Measurements from ENCODE around the gene CDH1. TPM values are rescaled to one million over a fixed set of nuclear protein-coding genes. Genes with fewer than 3 reads are reported as not detected.

CDH1 gene
- 0.13 TPM for polyA plus RNA-seq (2013, experiment 1 of 2)
- polyA plus RNA-seq (2013, experiment 2 of 2): 0.06 TPM

DNA sequence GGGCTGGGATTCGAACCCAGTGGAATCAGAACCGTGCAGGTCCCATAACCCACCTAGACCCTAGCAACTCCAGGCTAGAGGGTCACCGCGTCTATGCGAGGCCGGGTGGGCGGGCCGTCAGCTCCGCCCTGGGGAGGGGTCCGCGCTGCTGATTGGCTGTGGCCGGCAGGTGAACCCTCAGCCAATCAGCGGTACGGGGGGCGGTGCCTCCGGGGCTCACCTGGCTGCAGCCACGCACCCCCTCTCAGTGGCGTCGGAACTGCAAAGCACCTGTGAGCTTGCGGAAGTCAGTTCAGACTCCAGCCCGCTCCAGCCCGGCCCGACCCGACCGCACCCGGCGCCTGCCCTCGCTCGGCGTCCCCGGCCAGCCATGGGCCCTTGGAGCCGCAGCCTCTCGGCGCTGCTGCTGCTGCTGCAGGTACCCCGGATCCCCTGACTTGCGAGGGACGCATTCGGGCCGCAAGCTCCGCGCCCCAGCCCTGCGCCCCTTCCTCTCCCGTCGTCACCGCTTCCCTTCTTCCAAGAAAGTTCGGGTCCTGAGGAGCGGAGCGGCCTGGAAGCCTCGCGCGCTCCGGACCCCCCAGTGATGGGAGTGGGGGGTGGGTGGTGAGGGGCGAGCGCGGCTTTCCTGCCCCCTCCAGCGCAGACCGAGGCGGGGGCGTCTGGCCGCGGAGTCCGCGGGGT, at the start of gene CDH1:
Gene CDH1 (plus strand): TSS at position 247 of the 684 bp plus-strand sequence. CDS start 124 bp downstream, at position 371.
- Histone ChIP-seq H2AK5ac (ENCODE audit: low read depth, low read length) (peak within 1 kb of the TSS; percentile 35), H2BK15ac (ENCODE audit: low read length) (no peak within 1 kb of the TSS), H3K4me2 (ENCODE audit: insufficient read depth, low read length, poor library complexity, severe bottlenecking) (peak within 1 kb of the TSS; percentile 96), H3K4ac (ENCODE audit: low read length) (no peak within 1 kb of the TSS), H3K4me1 (ENCODE audit: control insufficient read depth in 2 of 2, insufficient read depth in 1 of 2, low read depth in 1 of 2, low read length in 2 of 2) (peaks cover 0 to 8% of the 10 kb centered on the region in 2 donors), H3K9ac (ENCODE audit: low read depth, low read length, poor library complexity) (peak within 1 kb of the TSS; percentile 30), H4K91ac (ENCODE audit: low read depth, low read length, poor library complexity) (no peak within 1 kb of the TSS), H2BK12ac (ENCODE audit: low read length) (no peak within 1 kb of the TSS), H3K14ac (ENCODE audit: low read length) (peak within 1 kb of the TSS; percentile 31), H2BK120ac (ENCODE audit: low read depth, low read length) (no peak within 1 kb of the TSS), H3K4me3 (ENCODE audit: low read length in 2 of 2) (peak within 1 kb of the TSS in 1 of 2 donors; percentile 85), H3K18ac (ENCODE audit: low read length) (peak within 1 kb of the TSS; percentile 76), H3K36me3 (replicated peaks in 1 of 2; ENCODE audit: control insufficient read depth in 2 of 2, insufficient read depth in 2 of 2, low read length in 2 of 2) (no peaks in the 10 kb centered on the region), H2BK5ac (ENCODE audit: low read length) (no peak within 1 kb of the TSS), H2AFZ (ENCODE audit: low read length) (peak within 1 kb of the TSS; percentile 85), H3K27ac (replicated peaks; ENCODE audit: low read length) (no peak within 1 kb of the TSS), H3K9me3 (replicated peaks in 1 of 2; ENCODE audit: control insufficient read depth in 2 of 2, insufficient read depth in 1 of 2, low read depth in 1 of 2, low read length in 2 of 2) (no peaks in the 10 kb centered on the region), H4K8ac (ENCODE audit: low read depth, low read length) (peak within 1 kb of the TSS; percentile 48), H3K79me1 (ENCODE audit: low read depth, low read length) (no peaks in the 10 kb centered on the region), H3K27me3 (ENCODE audit: control insufficient read depth in 3 of 3, insufficient read depth in 3 of 3, low read depth in 1 of 3, low read length in 3 of 3) (peaks cover 11 to 83% (median 24%) of the 10 kb centered on the region in 3 experiments), H3K23ac (ENCODE audit: low read depth, low read length, poor library complexity) (peak within 1 kb of the TSS; percentile 90)
- no peak for DNase-seq (ENCODE audit: low spot score)
- no CpG with 5 or more reads among the region's 63 CpGs for WGBS, 2 donors (ENCODE audit: extremely low coverage in 2 of 2, insufficient read length in 2 of 2, insufficient replicate concordance in 1 of 2)

- H3K4ac ChIP-seq (ENCODE audit: low read length): no peak overlapping the region
- H4K91ac ChIP-seq (ENCODE audit: low read depth, low read length, poor library complexity): no peak overlapping the region
- H4K8ac ChIP-seq (ENCODE audit: low read depth, low read length): no peak overlapping the region
- no peak overlapping the region for H3K4me2 ChIP-seq (ENCODE audit: insufficient read depth, low read length, poor library complexity, severe bottlenecking)
- H3K23ac ChIP-seq (ENCODE audit: low read depth, low read length, poor library complexity): no peak overlapping the region
- peaks cover 0 to 3% of the 10 kb centered on the region in 2 donors for H3K36me3 ChIP-seq (replicated peaks in 1 of 2; ENCODE audit: control insufficient read depth in 2 of 2, insufficient read depth in 2 of 2, low read length in 2 of 2)
- H2BK15ac ChIP-seq (ENCODE audit: low read length): no peak overlapping the region
- H3K14ac ChIP-seq (ENCODE audit: low read length): no peak overlapping the region
- H3K18ac ChIP-seq (ENCODE audit: low read length): no peak overlapping the region
- no peak overlapping the region for H2AK5ac ChIP-seq (ENCODE audit: low read depth, low read length)
- no peak overlapping the region for H2BK12ac ChIP-seq (ENCODE audit: low read length)
- H3K9ac ChIP-seq (ENCODE audit: low read depth, low read length, poor library complexity): no peak overlapping the region
- H2BK5ac ChIP-seq (ENCODE audit: low read length): no peak overlapping the region
- H3K27ac ChIP-seq (replicated peaks; ENCODE audit: low read length): no peak overlapping the region
- H3K4me3 ChIP-seq (ENCODE audit: low read length in 2 of 2): no peak overlapping the region
- no peak overlapping the region for H2BK120ac ChIP-seq (ENCODE audit: low read depth, low read length)
- no CpG with 5 or more reads among the region's 5 CpGs for WGBS, 2 donors (ENCODE audit: extremely low coverage in 2 of 2, insufficient read length in 2 of 2, insufficient replicate concordance in 1 of 2)
- DNase-seq (ENCODE audit: low spot score): no peak
- no peaks in the 10 kb centered on the region for H3K9me3 ChIP-seq (replicated peaks in 1 of 2; ENCODE audit: control insufficient read depth in 2 of 2, insufficient read depth in 1 of 2, low read depth in 1 of 2, low read length in 2 of 2)
- no peaks in the 10 kb centered on the region for H3K4me1 ChIP-seq (ENCODE audit: control insufficient read depth in 2 of 2, insufficient read depth in 1 of 2, low read depth in 1 of 2, low read length in 2 of 2)
- no peaks in the 10 kb centered on the region for H3K79me1 ChIP-seq (ENCODE audit: low read depth, low read length)
- no peaks in the 10 kb centered on the region for H3K27me3 ChIP-seq (ENCODE audit: control insufficient read depth in 3 of 3, insufficient read depth in 3 of 3, low read depth in 1 of 3, low read length in 3 of 3)
- no peak overlapping the region for H2AFZ ChIP-seq (ENCODE audit: low read length)
These were observed 47.2 kb upstream of the CDH1 start for GRCh38 chr16:68689921-68690320.

GRCh38 chr16:68695575-68695974, 41.5 kb upstream of the CDH1 start:
- Histone ChIP-seq H2BK120ac (ENCODE audit: low read depth, low read length) (no peak overlapping the region), H2BK12ac (ENCODE audit: low read length) (no peak overlapping the region), H3K4me1 (ENCODE audit: control insufficient read depth in 2 of 2, insufficient read depth in 1 of 2, low read depth in 1 of 2, low read length in 2 of 2) (no peaks in the 10 kb centered on the region), H2BK5ac (ENCODE audit: low read length) (no peak overlapping the region), H3K79me1 (ENCODE audit: low read depth, low read length) (no peaks in the 10 kb centered on the region), H3K9ac (ENCODE audit: low read depth, low read length, poor library complexity) (no peak overlapping the region), H2BK15ac (ENCODE audit: low read length) (no peak overlapping the region), H3K4ac (ENCODE audit: low read length) (no peak overlapping the region), H3K4me2 (ENCODE audit: insufficient read depth, low read length, poor library complexity, severe bottlenecking) (no peak overlapping the region), H3K23ac (ENCODE audit: low read depth, low read length, poor library complexity) (no peak overlapping the region), H4K91ac (ENCODE audit: low read depth, low read length, poor library complexity) (no peak overlapping the region), H3K9me3 (replicated peaks in 1 of 2; ENCODE audit: control insufficient read depth in 2 of 2, insufficient read depth in 1 of 2, low read depth in 1 of 2, low read length in 2 of 2) (no peaks in the 10 kb centered on the region), H3K27me3 (ENCODE audit: control insufficient read depth in 3 of 3, insufficient read depth in 3 of 3, low read depth in 1 of 3, low read length in 3 of 3) (no peaks in the 10 kb centered on the region), H2AK5ac (ENCODE audit: low read depth, low read length) (no peak overlapping the region), H2AFZ (ENCODE audit: low read length) (no peak overlapping the region), H4K8ac (ENCODE audit: low read depth, low read length) (no peak overlapping the region), H3K36me3 (replicated peaks in 1 of 2; ENCODE audit: control insufficient read depth in 2 of 2, insufficient read depth in 2 of 2, low read length in 2 of 2) (no peaks in the 10 kb centered on the region), H3K4me3 (ENCODE audit: low read length in 2 of 2) (no peak overlapping the region), H3K27ac (replicated peaks; ENCODE audit: low read length) (no peak overlapping the region), H3K14ac (ENCODE audit: low read length) (no peak overlapping the region), H3K18ac (ENCODE audit: low read length) (no peak overlapping the region)
- no peak for DNase-seq (ENCODE audit: low spot score)
- no CpG with 5 or more reads among the region's 11 CpGs for WGBS, 2 donors (ENCODE audit: extremely low coverage in 2 of 2, insufficient read length in 2 of 2, insufficient replicate concordance in 1 of 2)

- H3K18ac ChIP-seq (ENCODE audit: low read length): no peak overlapping the region
- no peak overlapping the region for H3K4ac ChIP-seq (ENCODE audit: low read length)
- no peak overlapping the region for H2BK15ac ChIP-seq (ENCODE audit: low read length)
- no peaks in the 10 kb centered on the region for H3K4me1 ChIP-seq (ENCODE audit: control insufficient read depth in 2 of 2, insufficient read depth in 1 of 2, low read depth in 1 of 2, low read length in 2 of 2)
- H3K14ac ChIP-seq (ENCODE audit: low read length): no peak overlapping the region
- H3K4me2 ChIP-seq (ENCODE audit: insufficient read depth, low read length, poor library complexity, severe bottlenecking): no peak overlapping the region
- no peak overlapping the region for H2AK5ac ChIP-seq (ENCODE audit: low read depth, low read length)
- no peak overlapping the region for H2AFZ ChIP-seq (ENCODE audit: low read length)
- H3K27me3 ChIP-seq (ENCODE audit: control insufficient read depth in 3 of 3, insufficient read depth in 3 of 3, low read depth in 1 of 3, low read length in 3 of 3): no peaks in the 10 kb centered on the region
- no peak overlapping the region for H3K9ac ChIP-seq (ENCODE audit: low read depth, low read length, poor library complexity)
- H4K91ac ChIP-seq (ENCODE audit: low read depth, low read length, poor library complexity): no peak overlapping the region
- no peak overlapping the region for H3K4me3 ChIP-seq (ENCODE audit: low read length in 2 of 2)
- H3K23ac ChIP-seq (ENCODE audit: low read depth, low read length, poor library complexity): no peak overlapping the region
- H3K27ac ChIP-seq (replicated peaks; ENCODE audit: low read length): no peak overlapping the region
- H2BK120ac ChIP-seq (ENCODE audit: low read depth, low read length): no peak overlapping the region
- H4K8ac ChIP-seq (ENCODE audit: low read depth, low read length): no peak overlapping the region
- WGBS, 2 donors (ENCODE audit: extremely low coverage in 2 of 2, insufficient read length in 2 of 2, insufficient replicate concordance in 1 of 2): no CpG with 5 or more reads among the region's 8 CpGs
- no peaks in the 10 kb centered on the region for H3K9me3 ChIP-seq (replicated peaks in 1 of 2; ENCODE audit: control insufficient read depth in 2 of 2, insufficient read depth in 1 of 2, low read depth in 1 of 2, low read length in 2 of 2)
- H2BK12ac ChIP-seq (ENCODE audit: low read length): no peak overlapping the region
- H2BK5ac ChIP-seq (ENCODE audit: low read length): no peak overlapping the region
- no peaks in the 10 kb centered on the region for H3K79me1 ChIP-seq (ENCODE audit: low read depth, low read length)
- no peak for DNase-seq (ENCODE audit: low spot score)
- no peaks in the 10 kb centered on the region for H3K36me3 ChIP-seq (replicated peaks in 1 of 2; ENCODE audit: control insufficient read depth in 2 of 2, insufficient read depth in 2 of 2, low read length in 2 of 2)
These were observed 40.6 kb upstream of the CDH1 start for GRCh38 chr16:68696514-68696913.

Data from neuronal stem cell (in vitro differentiated cells).